ENCODE measurements around the gene CCDC40.
"Not testable (repeated sequence)": the region's sequence is repeated elsewhere in the genome, so short reads cannot be mapped to it uniquely, and the experiment has no call there.

Gene CCDC40

DNA sequence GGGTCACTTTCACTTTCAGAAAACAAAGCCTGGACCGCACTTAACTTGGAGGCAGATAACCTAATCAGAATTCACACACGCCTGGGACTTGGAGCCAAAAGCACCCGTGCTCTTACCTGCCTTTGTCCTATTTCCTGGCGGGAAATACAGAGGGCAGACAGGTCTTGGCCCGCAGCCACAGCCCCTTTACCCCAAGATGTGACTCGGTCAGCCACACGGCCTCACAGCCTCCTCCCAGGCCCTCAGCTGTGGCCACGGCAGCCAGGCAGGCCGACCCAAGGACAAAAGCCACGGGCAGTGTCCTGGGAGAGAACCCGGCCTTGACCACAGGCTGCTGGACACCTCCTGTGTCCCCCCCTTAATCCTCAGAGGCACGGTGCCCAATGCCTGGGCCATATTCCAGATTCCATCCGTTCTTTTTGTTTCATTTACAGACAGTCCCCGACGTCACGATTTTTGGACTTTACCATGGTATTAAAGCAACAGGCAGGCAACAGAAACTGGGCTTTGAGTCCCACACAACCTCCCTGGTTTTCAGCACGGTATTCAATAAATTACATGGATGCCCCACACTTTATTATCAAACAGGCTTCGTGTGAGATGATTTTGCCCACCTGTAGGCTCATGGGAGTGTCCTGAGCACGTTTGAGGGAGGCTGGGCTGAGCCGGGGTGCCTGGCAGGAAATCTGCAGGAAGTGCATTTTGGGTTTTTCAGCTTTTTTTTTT, 34.8 kb downstream of the CCDC40 start:
- in situ Hi-C loops (cut with MboI; ENCODE audit: low sequenced_read_pairs): no loop called here

DNA sequence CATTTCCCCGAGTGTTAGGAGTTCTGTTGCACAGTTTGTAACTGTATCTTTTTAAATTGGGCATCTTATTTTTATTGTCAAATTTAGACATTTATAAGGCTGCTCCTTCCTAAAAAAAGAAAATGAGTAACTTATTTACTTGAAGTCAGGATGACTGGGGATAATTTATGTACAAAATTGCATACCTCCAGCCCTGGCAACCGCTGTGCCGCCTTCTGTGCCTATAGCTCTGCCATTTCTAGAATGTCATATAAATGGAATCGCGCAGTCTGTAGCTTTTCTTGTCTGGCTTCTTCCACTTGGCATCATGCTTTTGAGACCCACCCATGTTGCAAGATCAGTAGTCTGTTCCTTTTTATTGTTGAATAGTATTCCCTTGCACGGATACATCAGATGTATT, 36.0 kb downstream of the CCDC40 start:
- in situ Hi-C loops (cut with MboI; ENCODE audit: low sequenced_read_pairs): no loop called here

DNA sequence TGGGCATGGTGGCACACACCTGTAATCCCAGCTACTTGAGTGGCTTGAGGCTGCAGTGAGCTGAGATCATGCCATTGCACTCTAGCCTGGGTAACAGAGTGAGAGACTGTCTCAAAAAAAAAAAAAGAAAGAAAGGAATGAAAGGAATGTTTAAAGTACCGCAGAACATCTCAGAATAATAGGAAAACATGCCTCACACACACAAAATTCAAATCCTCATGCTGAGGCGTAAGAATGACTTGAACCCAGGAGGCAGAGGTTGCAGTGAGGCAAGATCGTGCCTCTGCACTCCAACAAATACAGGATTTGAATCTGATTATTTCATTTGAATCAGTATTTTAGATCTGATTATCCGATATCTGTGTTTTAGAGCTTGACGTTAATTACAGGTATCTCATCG, 43.6 kb downstream of the CCDC40 start:
- in situ Hi-C loops (cut with MboI; ENCODE audit: low sequenced_read_pairs): no loop called here

- in situ Hi-C loops (cut with MboI; ENCODE audit: low sequenced_read_pairs): no loop called here
These were observed 45.2 kb downstream of the CCDC40 start for GRCh38 chr17:80081596-80081995.

DNA sequence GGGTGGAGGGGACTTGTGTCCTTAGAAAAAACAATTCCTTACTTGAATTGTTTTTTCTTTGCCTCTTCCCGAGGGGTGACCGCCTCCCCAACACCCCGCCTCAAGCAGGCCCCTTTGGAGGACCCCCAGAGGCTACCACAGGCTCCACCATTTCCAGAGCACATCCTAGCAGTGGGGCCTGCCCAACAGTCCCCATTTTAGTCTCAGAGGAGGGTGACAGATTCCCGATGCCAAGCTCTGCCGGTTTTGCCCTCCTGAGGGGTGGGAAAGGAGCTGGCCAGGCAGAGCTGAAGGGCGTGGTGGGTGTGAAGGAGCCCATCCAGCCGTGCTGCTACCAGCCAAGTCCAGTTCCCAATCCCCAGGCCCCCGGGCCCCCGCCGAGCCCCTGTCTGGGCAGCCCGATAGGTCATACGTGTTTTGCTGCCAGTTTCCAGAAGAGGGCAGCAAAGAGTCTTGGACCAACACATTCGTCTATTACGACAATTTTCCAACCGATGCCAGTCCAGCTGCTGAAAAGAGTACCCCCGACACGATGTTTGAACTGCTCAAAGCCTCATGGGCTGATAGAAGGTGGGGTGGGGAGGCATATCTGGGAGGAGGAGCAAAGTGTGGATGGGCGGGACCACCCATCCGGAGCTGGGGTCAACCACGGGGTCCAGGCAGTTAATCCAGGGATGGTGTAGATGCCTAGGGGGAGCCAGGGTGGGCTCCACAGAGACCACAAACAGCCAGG, 46.1 kb downstream of the CCDC40 start:
- in situ Hi-C loops (cut with MboI; ENCODE audit: low sequenced_read_pairs): no loop called here

GRCh38 chr17:80083136-80083661, 46.8 kb downstream of the CCDC40 start:
- in situ Hi-C loops (cut with MboI; ENCODE audit: low sequenced_read_pairs): no loop called here

DNA sequence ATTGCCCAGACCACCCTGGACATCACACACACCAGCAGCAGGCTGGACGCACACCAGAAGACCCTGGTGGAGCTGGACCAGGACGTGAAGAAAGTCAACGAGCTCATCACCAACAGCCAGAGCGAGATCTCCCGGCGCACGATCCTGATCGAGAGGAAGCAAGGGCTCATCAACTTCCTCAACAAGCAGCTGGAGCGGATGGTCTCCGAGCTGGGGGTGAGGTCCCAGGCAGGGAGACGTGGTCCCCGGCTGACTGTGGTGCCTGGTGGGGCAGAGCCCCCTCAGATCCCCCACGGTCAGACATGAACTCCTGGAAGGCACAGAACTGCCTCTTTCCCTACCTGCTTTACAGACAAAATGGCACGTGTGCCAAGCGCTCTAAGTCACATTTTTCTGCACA, 48.3 kb downstream of the CCDC40 start:
- in situ Hi-C loops (cut with MboI; ENCODE audit: low sequenced_read_pairs): no loop called here

GRCh38 chr17:80086081-80086480, 49.6 kb downstream of the CCDC40 start:
- in situ Hi-C loops (cut with MboI; ENCODE audit: low sequenced_read_pairs): no loop called here

DNA sequence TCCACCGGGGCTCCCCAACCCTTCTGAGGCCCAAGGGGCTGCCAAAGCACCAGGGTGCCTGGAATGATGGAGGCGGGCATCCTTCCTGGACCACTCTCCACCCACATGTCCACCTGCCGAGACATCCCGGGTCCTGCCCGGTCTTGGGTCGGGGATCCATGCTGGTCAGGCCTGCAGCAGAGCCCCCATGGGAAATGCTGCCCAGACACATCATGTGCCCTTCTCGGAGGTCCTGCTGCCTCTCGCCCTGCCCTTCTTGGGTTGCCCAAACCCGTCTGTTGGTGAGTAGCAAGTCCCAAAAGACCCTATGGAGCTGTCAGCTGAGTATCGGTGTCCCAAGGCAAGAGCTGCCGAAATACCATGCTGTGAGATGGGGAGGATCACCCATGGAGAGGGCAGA, 50.2 kb downstream of the CCDC40 start:
- in situ Hi-C loops (cut with MboI; ENCODE audit: low sequenced_read_pairs): no loop called here

DNA sequence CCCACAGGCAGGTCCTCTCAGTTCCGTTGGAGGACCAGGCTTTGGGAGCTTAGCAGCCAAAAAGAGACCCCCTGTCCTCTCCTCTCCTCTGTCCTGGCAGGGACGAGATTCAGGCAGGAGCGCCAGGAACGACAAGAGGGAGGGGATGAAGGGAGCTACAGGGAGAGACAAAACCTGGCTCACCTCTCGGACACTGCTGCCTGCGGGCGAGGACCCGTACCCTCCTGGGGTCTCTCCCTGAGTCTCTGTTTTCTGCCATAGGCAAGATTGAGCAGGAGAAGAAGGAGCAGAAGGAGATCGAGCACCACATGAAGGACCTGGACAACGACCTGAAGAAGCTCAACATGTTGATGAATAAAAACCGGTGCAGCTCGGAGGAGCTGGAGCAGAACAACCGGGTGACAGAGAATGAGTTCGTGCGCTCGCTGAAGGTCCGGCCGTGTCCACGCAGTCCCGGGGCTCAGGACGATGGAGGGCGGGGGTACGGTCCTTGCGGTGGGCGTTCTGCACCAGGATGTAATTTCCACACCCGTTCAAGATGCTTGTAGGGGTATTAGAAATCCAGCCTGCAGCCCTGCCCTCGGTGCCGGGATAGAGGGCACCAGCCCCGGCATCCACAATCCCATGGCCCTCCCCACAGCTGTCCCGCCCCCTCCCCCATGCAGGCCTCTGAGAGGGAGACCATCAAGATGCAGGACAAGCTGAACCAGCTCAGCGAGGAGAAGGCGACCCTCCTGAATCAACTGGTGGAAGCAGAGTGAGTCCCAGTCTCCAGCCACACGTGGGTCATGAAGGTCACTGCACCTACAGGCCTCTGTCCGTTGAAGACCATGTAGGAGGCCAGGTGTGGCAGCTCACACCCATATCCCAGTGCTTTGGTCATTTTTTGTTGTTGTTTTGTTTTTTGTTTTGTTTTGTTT, 51.2 kb downstream of the CCDC40 start:
- in situ Hi-C loops (cut with MboI; ENCODE audit: low sequenced_read_pairs): no loop called here

DNA sequence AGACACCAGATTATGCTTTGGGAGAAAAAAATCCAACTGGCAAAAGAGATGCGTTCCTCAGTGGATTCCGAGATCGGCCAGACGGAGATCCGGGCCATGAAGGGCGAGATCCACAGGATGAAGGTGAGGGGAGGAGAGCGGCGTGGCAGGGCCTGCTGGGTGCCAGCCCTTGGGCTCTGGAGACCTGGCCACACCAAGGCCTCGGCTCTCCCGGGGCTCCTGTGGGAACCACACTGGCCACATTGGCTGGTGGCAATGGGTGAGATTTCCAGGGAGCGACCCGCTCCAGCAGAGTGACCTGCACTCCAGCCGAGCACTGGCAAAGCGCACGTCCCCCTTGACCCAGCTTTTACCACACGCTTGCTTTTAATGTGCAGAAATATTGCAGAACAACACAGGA, 53.3 kb downstream of the CCDC40 start:
- in situ Hi-C loops (cut with MboI; ENCODE audit: low sequenced_read_pairs): no loop called here

DNA sequence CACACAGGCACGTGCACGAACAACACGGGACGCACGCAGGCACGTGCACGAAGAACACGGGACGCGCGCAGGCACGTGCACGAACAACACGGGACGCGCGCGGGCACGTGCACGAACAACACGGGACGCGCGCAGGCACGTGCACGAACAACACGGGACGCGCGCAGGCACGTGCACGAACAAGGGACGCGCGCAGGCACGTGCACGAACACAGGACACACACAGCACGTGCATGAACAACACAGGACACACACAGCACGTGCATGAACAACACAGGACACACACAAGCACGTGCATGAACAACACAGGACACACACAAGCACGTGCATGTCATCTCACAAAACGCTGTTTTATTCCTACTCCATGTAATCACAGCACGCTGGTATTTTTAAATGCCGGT, 53.7 kb downstream of the CCDC40 start:
- in situ Hi-C loops (cut with MboI; ENCODE audit: low sequenced_read_pairs): not testable (repeated sequence)

- in situ Hi-C loops (cut with MboI; ENCODE audit: low sequenced_read_pairs): no loop called here
These were observed 54.9 kb downstream of the CCDC40 start for GRCh38 chr17:80091376-80091775.

GRCh38 chr17:80092959-80093358, 56.5 kb downstream of the CCDC40 start:
- in situ Hi-C loops (cut with MboI; ENCODE audit: low sequenced_read_pairs): no loop called here

- in situ Hi-C loops (cut with MboI; ENCODE audit: low sequenced_read_pairs): no loop called here
These were observed 58.8 kb downstream of the CCDC40 start for GRCh38 chr17:80095038-80095843.

DNA sequence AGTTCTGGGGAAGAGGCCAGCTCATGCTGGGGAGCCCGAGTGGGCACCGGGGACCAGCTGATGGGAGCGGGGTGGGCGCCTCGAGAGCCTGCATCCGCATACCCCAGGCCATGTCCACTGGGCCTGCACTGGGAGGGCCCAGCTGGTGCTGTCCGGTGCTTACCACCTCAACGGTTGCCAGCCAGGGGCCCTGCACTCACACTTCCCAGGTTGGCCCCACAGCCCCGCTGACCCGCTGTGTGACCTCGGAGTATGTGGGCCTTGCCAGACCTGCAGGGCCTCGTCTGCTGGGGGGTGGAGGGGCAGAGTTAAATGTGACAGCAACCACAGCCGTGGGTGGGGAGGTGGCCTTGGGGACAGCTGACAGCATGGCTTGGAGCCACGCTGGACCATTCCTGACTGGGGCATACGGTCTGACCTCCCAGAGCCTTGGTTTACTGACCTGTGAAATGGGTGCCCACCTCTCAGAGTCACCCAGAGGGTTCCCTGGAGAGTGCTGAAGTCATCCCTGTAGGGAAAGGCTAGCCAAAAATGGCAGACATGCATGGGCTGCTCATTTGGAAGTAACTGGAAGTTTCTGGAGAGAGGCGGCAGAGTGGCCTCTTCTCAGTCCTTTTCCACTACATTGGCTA, 59.5 kb downstream of the CCDC40 start:
- in situ Hi-C loops (cut with MboI; ENCODE audit: low sequenced_read_pairs): no loop called here

GRCh38 chr17:80096561-80097021, 60.1 kb downstream of the CCDC40 start:
- in situ Hi-C loops (cut with MboI; ENCODE audit: low sequenced_read_pairs): no loop called here

DNA sequence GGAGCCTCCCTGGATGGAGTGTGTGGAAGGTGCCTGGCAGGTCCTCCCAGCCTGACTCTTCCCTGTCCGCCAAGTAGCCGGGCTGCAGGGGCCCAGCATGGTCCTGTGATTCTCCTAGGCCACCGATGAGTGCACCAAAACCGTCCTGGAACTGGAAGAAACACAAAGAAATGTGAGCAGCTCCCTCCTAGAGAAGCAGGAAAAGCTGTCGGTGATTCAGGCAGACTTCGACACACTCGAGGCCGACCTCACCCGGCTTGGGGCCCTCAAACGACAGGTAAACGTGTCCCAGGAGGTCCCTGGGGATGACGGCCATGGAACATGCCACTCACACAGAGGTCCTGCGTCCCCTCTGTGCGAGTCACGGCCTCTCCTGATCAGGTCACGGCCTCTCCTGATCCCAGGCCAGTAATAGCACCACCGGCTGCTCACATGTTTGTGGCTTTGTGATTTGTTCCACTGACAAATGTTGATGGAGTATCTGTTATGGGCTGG, 60.7 kb downstream of the CCDC40 start:
- in situ Hi-C loops (cut with MboI; ENCODE audit: low sequenced_read_pairs): no loop called here

DNA sequence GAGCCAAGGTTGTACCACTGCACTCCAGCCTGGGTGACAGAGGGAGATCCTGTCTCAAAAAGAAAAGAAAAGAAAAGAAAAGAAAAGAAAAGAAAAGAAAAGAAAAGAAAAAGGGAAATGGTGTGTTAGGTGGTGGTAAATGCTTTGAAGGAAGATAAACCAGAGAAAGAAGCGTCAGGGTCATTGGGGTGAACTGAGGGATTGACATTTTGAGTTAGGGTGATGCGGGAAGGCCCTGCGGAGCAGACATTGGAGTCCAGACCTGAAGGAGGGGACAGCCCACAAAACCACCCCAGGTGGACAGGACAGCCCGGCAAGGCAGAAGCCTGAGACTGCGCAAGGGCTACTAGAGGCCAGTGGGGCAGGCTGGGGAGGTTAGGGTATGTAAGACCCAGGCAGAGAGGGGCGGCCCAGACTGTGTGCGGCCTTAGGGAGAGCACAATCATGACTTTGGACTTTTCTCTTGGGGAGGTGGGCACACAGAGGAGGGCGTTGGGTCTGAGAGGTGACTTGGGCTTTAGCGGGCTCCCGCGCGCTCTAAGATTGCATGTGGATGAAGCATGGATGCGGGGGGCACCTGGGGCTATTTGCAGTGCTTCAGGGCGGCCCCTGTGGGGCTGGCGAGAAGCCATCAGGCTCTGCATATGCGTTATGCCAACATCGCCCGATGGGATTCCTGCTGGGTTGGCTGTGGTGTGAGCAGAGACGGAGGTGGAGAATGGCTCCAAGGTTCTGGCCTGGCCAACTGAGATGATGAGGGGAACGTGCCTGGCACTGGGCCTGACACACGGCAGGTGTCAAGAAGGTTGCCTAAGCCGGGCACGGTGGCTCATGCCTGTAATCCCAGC, 61.6 kb downstream of the CCDC40 start:
- in situ Hi-C loops (cut with MboI; ENCODE audit: low sequenced_read_pairs): no loop called here
